WI38 (cell line): ENCODE measurements around the gene TAGAP.
"Not testable (repeated sequence)": the region's sequence is repeated elsewhere in the genome, so short reads cannot be mapped to it uniquely, and the experiment has no call there.

Experiments used
- H3K4me3 ChIP-seq: 2 replicates; pipeline ENCODE4 v1.5.1; 2011; ENCODE audit warnings: low read depth, mild to moderate bottlenecking, control low read depth, low read length
- CTCF ChIP-seq: IDR thresholded peaks from 2 replicates; pipeline ENCODE4 v1.5.1; 2012; ENCODE audit warnings: low read depth, mild to moderate bottlenecking, control low read depth, low read length

TAGAP gene

GRCh38 chr6:158991017-158991723 lies 53.6 kb downstream of the TAGAP start:
- TF ChIP-seq CTCF, result no peak

DNA sequence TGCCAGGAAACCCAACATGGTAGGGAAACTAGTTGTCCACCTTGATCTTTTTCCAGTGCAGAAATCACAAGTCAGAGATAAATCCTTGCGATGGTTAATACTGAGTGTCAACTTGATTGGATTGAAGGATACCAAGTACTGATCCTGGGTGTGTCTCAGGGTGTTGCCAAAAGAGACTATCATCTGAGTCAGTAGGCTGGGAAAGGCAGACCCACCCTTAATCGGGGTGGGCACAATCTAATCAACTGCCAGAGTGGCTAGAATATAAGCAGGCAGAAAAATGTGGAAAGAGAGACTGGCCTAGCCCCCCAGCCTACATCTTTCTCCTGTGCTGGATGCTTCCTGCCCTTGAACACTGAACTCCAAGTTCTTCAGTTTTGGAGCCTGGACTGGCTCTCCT lies 55.1 kb downstream of the TAGAP start:
- not testable (repeated sequence) for H3K4me3 ChIP-seq

More at GRCh38 chr6:158991017-158991723, 53.6 kb downstream of the TAGAP start:
- H3K4me3 ChIP-seq, result no peak overlapping the region

GRCh38 chr6:158988477-158988876 lies 56.3 kb downstream of the TAGAP start:
- H3K4me3 ChIP-seq, result no peak overlapping the region
- no peak for TF ChIP-seq CTCF

GRCh38 chr6:158987657-158988056 lies 57.1 kb downstream of the TAGAP start:
- no peak for TF ChIP-seq CTCF
- no peak overlapping the region for H3K4me3 ChIP-seq
